Panc1 (cell line): Measurements from ENCODE around the gene NPFF. TPM values are rescaled to one million over a fixed set of nuclear protein-coding genes. Genes with fewer than 3 reads are reported as not detected.
A peak's percentile ranks its signal among the peaks of the same experiment; 100 is the strongest.

ENCODE experiments used
- ATAC-seq: fragments of 200-7000 bp; cut with Tn5 transposase; 2 replicates; pipeline ENCODE4 v1.9.1; 2020; ENCODE audit warnings: mild to moderate bottlenecking, moderate library complexity
- BruUV-seq: library from RNA; stranded (reverse); fragments of 400-500 nt; replicated peaks from 2 replicates; lab custom pipeline; 2021; lab: Mats Ljungman, UMichigan
- CTCF ChIA-PET: fragments of 300-600 bp; sonication (Branson Sonifier 250); formaldehyde crosslinking; loops from one replicate; lab custom pipeline; 2022; ENCODE audit warnings: antibody characterized with exemption; lab: Charles Lee
- POLR2A ChIA-PET: fragments of 300-600 bp; sonication (Branson Sonifier 250); formaldehyde crosslinking; loops from one replicate; lab custom pipeline; 2022; ENCODE audit warnings: antibody characterized with exemption; lab: Charles Lee
- DNase-seq: peaks from one replicate; pipeline ENCODE4 v3.0.0-alpha.2; 2010; ENCODE audit warnings: low read depth, low spot score
- H3K27ac ChIP-seq: 2 replicates; pipeline ENCODE4 v1.5.1; 2011; ENCODE audit warnings: mild to moderate bottlenecking, low read length, inconsistent platforms
- H3K27me3 ChIP-seq: fragments of 200-500 bp; sonication (Bioruptor generic); 2 replicates; pipeline ENCODE4 v1.6.0; 2014; ENCODE audit warnings: low read length, inconsistent platforms; ENCODE audit not compliant: control insufficient read depth, insufficient read depth
- H3K36me3 ChIP-seq: fragments of 200-500 bp; sonication (Bioruptor generic); 2 replicates; pipeline ENCODE4 v1.5.1; 2014; ENCODE audit warnings: inconsistent platforms, mild to moderate bottlenecking, low read length, moderate library complexity; ENCODE audit not compliant: control insufficient read depth, insufficient read depth
- H3K4me1 ChIP-seq: 2 replicates; pipeline ENCODE4 v1.5.1; 2011; ENCODE audit warnings: inconsistent platforms, mild to moderate bottlenecking, low read length, moderate library complexity; ENCODE audit not compliant: control insufficient read depth, insufficient read depth
- H3K4me3 ChIP-seq, 2 experiments: 2 replicates each; pipeline ENCODE4 v1.5.1; 2011 to 2012; ENCODE audit warnings: low read depth in 2 of 2, low read length in 2 of 2, mild to moderate bottlenecking in 2 of 2, inconsistent platforms in 1 of 2, moderate library complexity in 1 of 2
- H3K9me3 ChIP-seq: fragments of 200-500 bp; sonication (Bioruptor generic); 2 replicates; pipeline ENCODE4 v1.5.1; 2014; ENCODE audit warnings: low read depth, mild to moderate bottlenecking, inconsistent platforms, low read length, moderate library complexity; ENCODE audit not compliant: control insufficient read depth, insufficient read depth
- POLR2AphosphoS5 ChIP-seq: IDR thresholded peaks from 2 replicates; pipeline ENCODE4 v1.6.1; 2012; ENCODE audit warnings: mild to moderate bottlenecking, low read depth, low read length, moderate library complexity
- REST ChIP-seq, 2 experiments: IDR thresholded peaks; 2 replicates each; pipeline ENCODE4 v1.6.1; 2011 to 2012; ENCODE audit warnings: low read depth in 2 of 2, control low read depth in 1 of 2, low read length in 1 of 2, mild to moderate bottlenecking in 1 of 2, moderate library complexity in 1 of 2; ENCODE audit not compliant: insufficient read depth in 1 of 2
- SIN3A ChIP-seq: IDR thresholded peaks from 2 replicates; pipeline ENCODE4 v1.6.1; 2012; ENCODE audit warnings: low read depth, mild to moderate bottlenecking, low read length, moderate library complexity, borderline replicate concordance; ENCODE audit not compliant: insufficient read depth
- TCF7L2 ChIP-seq: IDR thresholded peaks from 2 replicates; pipeline ENCODE4 v1.6.1; 2011; ENCODE audit warnings: mild to moderate bottlenecking, low read depth, low read length, inconsistent platforms
- in situ Hi-C: cut with HindIII; loops from 2 replicates; pipeline ENCODE4 v1.10.0; 2016; ENCODE audit warnings: low sequenced_read_pairs, low pct_unique_long_range_greater_than_20kb
- intact Hi-C: fragments of 100-400 bp; cut with micrococcal nuclease; formaldehyde crosslinking; loops from one replicate; pipeline ENCODE4 v1.10.0; 2022; ENCODE audit not compliant: unreplicated experiment
- total RNA-seq: library from RNA; stranded (reverse); gene quantifications from one replicate; pipeline ENCODE4 v1.2.1, GENCODE V29; 2021; ENCODE audit not compliant: unreplicated experiment
- TF ChIP-seq, protein P1 (sequence below): fragments of 450-650 bp; IDR thresholded peaks from 2 replicates; pipeline ENCODE4 v1.5.1; 2017; ENCODE audit warnings: mild to moderate bottlenecking

The NPFF gene
- total RNA-seq, 1 experiment from 2014 or later: not detected

DNA sequence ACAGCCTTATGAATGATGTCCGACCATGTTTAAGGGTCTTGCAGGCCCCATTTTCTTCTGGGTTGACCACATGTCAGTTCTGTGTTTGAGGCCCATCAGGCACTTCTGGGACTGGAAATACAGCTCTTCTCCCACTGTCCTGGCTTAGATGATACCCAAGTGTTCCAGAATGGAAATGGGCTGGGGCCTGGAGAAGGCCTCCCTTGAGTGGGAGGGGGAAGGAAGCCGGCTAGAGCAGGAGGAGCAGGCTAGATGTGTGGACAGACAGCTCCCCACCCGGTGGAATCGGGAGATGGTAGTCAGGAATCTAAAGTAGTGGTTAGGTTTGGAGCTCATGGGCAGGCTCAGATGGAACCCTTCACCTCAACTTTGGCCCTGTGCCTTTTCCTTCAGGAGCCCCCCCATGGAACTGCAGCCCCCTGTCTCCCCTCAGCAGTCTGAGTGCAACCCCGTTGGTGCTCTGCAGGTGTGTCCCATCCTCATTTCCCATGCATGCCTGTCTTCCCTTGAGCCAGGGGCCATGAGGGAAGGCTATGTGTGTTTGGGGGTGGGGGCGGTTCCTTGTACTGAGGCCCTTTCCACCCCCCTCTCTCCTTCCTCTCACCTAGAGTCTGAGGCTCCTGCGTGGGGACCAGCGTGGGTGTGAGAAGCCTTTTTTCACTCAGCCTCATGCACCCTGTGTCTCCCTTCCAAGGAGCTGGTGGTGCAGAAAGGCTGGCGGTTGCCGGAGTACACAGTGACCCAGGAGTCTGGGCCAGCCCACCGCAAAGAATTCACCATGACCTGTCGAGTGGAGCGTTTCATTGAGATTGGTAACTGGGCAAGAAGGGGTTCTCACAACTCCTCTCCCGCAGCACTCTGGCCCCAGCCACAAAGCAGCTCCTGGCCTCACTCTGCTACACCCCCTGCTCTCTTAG is 3.0 kb downstream of the NPFF start:
- CTCF ChIA-PET: interaction anchor here (0.5 kb wide), 1 partner anchor 11 kb away, joined by 3 read pairs; no protein-coding TSS in a partner anchor
- Histone ChIP-seq H3K4me3 (no peak overlapping the region), H3K27me3 (no peaks in the 10 kb centered on the region), H3K4me1 (peaks cover 26% of the 10 kb centered on the region), H3K36me3 (no peaks in the 10 kb centered on the region; the same call in none of the 2 replicates), H3K27ac (no peak overlapping the region), H3K9me3 (no peaks in the 10 kb centered on the region)
- POLR2A ChIA-PET: interaction anchor here (0.5 to 0.8 kb wide), 2 partner anchors 11 to 159 kb away, joined by 3 read pairs; no protein-coding TSS in a partner anchor
- BruUV-seq: no TSS peak
- TF ChIP-seq, protein P1, sequence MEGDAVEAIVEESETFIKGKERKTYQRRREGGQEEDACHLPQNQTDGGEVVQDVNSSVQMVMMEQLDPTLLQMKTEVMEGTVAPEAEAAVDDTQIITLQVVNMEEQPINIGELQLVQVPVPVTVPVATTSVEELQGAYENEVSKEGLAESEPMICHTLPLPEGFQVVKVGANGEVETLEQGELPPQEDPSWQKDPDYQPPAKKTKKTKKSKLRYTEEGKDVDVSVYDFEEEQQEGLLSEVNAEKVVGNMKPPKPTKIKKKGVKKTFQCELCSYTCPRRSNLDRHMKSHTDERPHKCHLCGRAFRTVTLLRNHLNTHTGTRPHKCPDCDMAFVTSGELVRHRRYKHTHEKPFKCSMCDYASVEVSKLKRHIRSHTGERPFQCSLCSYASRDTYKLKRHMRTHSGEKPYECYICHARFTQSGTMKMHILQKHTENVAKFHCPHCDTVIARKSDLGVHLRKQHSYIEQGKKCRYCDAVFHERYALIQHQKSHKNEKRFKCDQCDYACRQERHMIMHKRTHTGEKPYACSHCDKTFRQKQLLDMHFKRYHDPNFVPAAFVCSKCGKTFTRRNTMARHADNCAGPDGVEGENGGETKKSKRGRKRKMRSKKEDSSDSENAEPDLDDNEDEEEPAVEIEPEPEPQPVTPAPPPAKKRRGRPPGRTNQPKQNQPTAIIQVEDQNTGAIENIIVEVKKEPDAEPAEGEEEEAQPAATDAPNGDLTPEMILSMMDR: no peak
- TF ChIP-seq TCF7L2 (no peak), SIN3A (no peak), REST (IDR thresholded peaks at IDR 0.05; ENCODE audit: insufficient read depth in 1 of 2, low read depth in 2 of 2, low read length in 1 of 2) (no peak), POLR2AphosphoS5 (no peak)
- DNase-seq (no peak), ATAC-seq (no peak)
- in situ Hi-C loops (no loop called here), intact Hi-C loops (no loop called here)

- H3K4me3 ChIP-seq: no peak overlapping the region
- no TSS peak for BruUV-seq
- CTCF ChIA-PET: no interaction called here
- no peaks in the 10 kb centered on the region for H3K27me3 ChIP-seq
- H3K27ac ChIP-seq: 0 out of 2 replicates have a peak overlapping the region, but pooled peaks have one; percentile 31
- H3K9me3 ChIP-seq: no peaks in the 10 kb centered on the region
- H3K36me3 ChIP-seq: no peaks in the 10 kb centered on the region; the same call in none of the 2 replicates
- DNase-seq: no peak
- TF ChIP-seq TCF7L2 (no peak), POLR2AphosphoS5 (no peak), SIN3A (no peak), REST (IDR thresholded peaks at IDR 0.05; ENCODE audit: insufficient read depth in 1 of 2, low read depth in 2 of 2, low read length in 1 of 2) (no peak)
- TF ChIP-seq, protein P1: no peak
- in situ Hi-C loops (no loop called here), intact Hi-C loops (no loop called here)
- H3K4me1 ChIP-seq: peaks cover 31% of the 10 kb centered on the region
- no peak for ATAC-seq
- POLR2A ChIA-PET: no interaction called here
Observed at GRCh38 chr12:53502983-53503728, 4.1 kb downstream of the NPFF start.
